K562 (cell line): ENCODE results near the gene BLM. TPM values are rescaled to one million over a fixed set of nuclear protein-coding genes. Genes with fewer than 3 reads are reported as not detected.

Experiments
- ATF1 ChIP-seq, 2 experiments: fragments of 450-650 bp in 1 of 2; IDR thresholded peaks; 2 replicates each; pipeline ENCODE4 v1.6.1; 2016; ENCODE audit warnings: missing compliant biosample characterization in 1 of 2, missing genetic modification characterization in 1 of 2
- BCOR ChIP-seq: fragments of 450-650 bp; IDR thresholded peaks from 2 replicates; pipeline ENCODE4 v1.6.1; 2016
- ELF4 ChIP-seq: fragments of 450-650 bp; formaldehyde crosslinking; IDR thresholded peaks from 2 replicates; pipeline ENCODE4 v1.4.0; 2022; ENCODE audit warnings: missing genetic modification characterization
- GABPB1 ChIP-seq: sonication (generic); formaldehyde crosslinking; IDR thresholded peaks from 2 replicates; pipeline ENCODE4 v1.8.0; 2022; ENCODE audit warnings: mild to moderate bottlenecking, missing genetic modification reagents
- HDAC3 ChIP-seq: fragments of 450-650 bp; IDR thresholded peaks from 2 replicates; pipeline ENCODE4 v1.6.1; 2018; ENCODE audit warnings: borderline replicate concordance, mild to moderate bottlenecking, moderate library complexity; ENCODE audit not compliant: partially characterized antibody
- KDM2B ChIP-seq: fragments of 250-450 bp; sonication (Bioruptor Pico); IDR thresholded peaks from 2 replicates; pipeline ENCODE4 v1.8.0; 2021; ENCODE audit warnings: mild to moderate bottlenecking, moderate library complexity
- MIER1 ChIP-seq: fragments of 450-650 bp; IDR thresholded peaks from 2 replicates; pipeline ENCODE4 v1.6.1; 2016; ENCODE audit warnings: antibody characterized with exemption, mild to moderate bottlenecking, low read depth
- NCOA6 ChIP-seq: fragments of 450-650 bp; IDR thresholded peaks from 2 replicates; pipeline ENCODE4 v1.6.1; 2017; ENCODE audit warnings: mild to moderate bottlenecking
- RBM25 ChIP-seq: fragments of 200-400 bp; formaldehyde crosslinking; IDR thresholded peaks from 2 replicates; pipeline ENCODE4 v1.6.1; 2018; ENCODE audit warnings: low read length, low read depth, moderate library complexity; ENCODE audit not compliant: severe bottlenecking
- SAP30 ChIP-seq: fragments of 200-600 bp; sonication (generic); IDR thresholded peaks from 2 replicates; pipeline ENCODE4 v1.6.1; 2012; ENCODE audit warnings: borderline replicate concordance, low read depth, mild to moderate bottlenecking, moderate library complexity, low read length, control low read depth, inconsistent platforms; ENCODE audit not compliant: insufficient read depth, poor library complexity, severe bottlenecking
- STAT5B ChIP-seq: fragments of 250-450 bp; sonication (Bioruptor Pico); IDR thresholded peaks from 2 replicates; pipeline ENCODE4 v1.8.0; 2021; ENCODE audit warnings: mild to moderate bottlenecking, inconsistent platforms
- TARDBP ChIP-seq: fragments of 450-650 bp; IDR thresholded peaks from 2 replicates; pipeline ENCODE4 v1.6.1; 2016
- WHSC1 ChIP-seq: IDR thresholded peaks from one replicate; pipeline ENCODE4 v1.6.1; 2012; ENCODE audit warnings: low read length, control low read depth, inconsistent platforms
- ZNF24 ChIP-seq: fragments of 450-650 bp; IDR thresholded peaks from 2 replicates; pipeline ENCODE4 v1.6.1; 2016
- ZNF408 ChIP-seq: fragments of 250-450 bp; sonication (Bioruptor Pico); IDR thresholded peaks from 2 replicates; pipeline ENCODE4 v1.4.0; 2020; ENCODE audit warnings: low read depth, mild to moderate bottlenecking, moderate library complexity
- ZNF561 ChIP-seq: fragments of 450-650 bp; formaldehyde crosslinking; conservative IDR thresholded peaks from 2 replicates; pipeline ENCODE4 v1.4.0; 2020; ENCODE audit warnings: mild to moderate bottlenecking, moderate library complexity
- ZNF766 ChIP-seq: fragments of 200-800 bp; sonication (Bioruptor generic); conservative IDR thresholded peaks from 2 replicates; pipeline ENCODE4 v1.6.1; 2016; ENCODE audit warnings: missing genetic modification characterization, missing compliant biosample characterization
- ZNF79 ChIP-seq: fragments of 250-450 bp; sonication (Bioruptor Pico); IDR thresholded peaks from 2 replicates; pipeline ENCODE4 v1.4.0; 2020; ENCODE audit warnings: low read depth, mild to moderate bottlenecking, moderate library complexity
- polyA plus RNA-seq, 8 experiments: library from polyadenylated mRNA; depleted of rRNA in 4 of 8; stranded (reverse) in 5 of 8; unstranded in 3 of 8; fragments of >200 nt; fragmentation: Nextera tagmentation in 2 of 8; fragmentation: Illumina TruSeq in 1 of 8; extraction: Ambion mirVana in 2 of 8; extraction: Trizol in 1 of 8; gene quantifications; 2 replicates each; pipeline versions ENCODE4 v1.2.1 to v1.2.3, GENCODE V29; 2011 to 2014; ENCODE audit warnings: inconsistent platforms in 1 of 8, missing spikeins in 1 of 8
- total RNA-seq, 7 experiments: library from RNA; depleted of rRNA in 6 of 7; stranded (reverse); fragments of >200 nt in 6 of 7; fragmentation: Illumina TruSeq in 2 of 7; extraction: Trizol in 2 of 7; gene quantifications; 2 replicates each; pipeline versions ENCODE4 v1.2.1 to v1.2.3, GENCODE V29; 2011 to 2021; ENCODE audit warnings: low replicate concordance in 1 of 7
- TF ChIP-seq, protein P1 (sequence below): fragments of 450-650 bp; formaldehyde crosslinking; IDR thresholded peaks from 2 replicates; pipeline ENCODE4 v1.4.0; 2020; ENCODE audit warnings: mild to moderate bottlenecking, mixed read lengths
- TF ChIP-seq, protein P2 (sequence below): fragments of 250-450 bp; sonication (Bioruptor Pico); IDR thresholded peaks from 2 replicates; pipeline ENCODE4 v1.8.0; 2021; ENCODE audit warnings: moderate library complexity, mild to moderate bottlenecking, inconsistent platforms
- TF ChIP-seq, protein P3 (sequence below): fragments of 250-450 bp; sonication (Bioruptor Pico); IDR thresholded peaks from 2 replicates; pipeline ENCODE4 v1.5.1; 2021; ENCODE audit warnings: mild to moderate bottlenecking
- TF ChIP-seq, protein P4 (sequence below): sonication (generic); formaldehyde crosslinking; IDR thresholded peaks from 2 replicates; pipeline ENCODE4 v1.8.1; 2023; ENCODE audit warnings: mild to moderate bottlenecking, missing genetic modification reagents
- TF ChIP-seq, protein P5 (sequence below): fragments of 450-650 bp; formaldehyde crosslinking; IDR thresholded peaks from 2 replicates; pipeline ENCODE4 v1.4.0; 2020; ENCODE audit warnings: mild to moderate bottlenecking, moderate library complexity
- TF ChIP-seq, protein P6 (sequence below): IDR thresholded peaks from 2 replicates; pipeline ENCODE4 v1.6.1; 2011; ENCODE audit not compliant: insufficient read length; ENCODE audit errors: extremely low read depth

The BLM gene
- total and polyA plus RNA-seq, 9 of the 15 experiments (the other 6 are each of a cell fraction or from before 2014, with no cell fraction given), result 21.0 to 56.0 (median 43.9) TPM

DNA sequence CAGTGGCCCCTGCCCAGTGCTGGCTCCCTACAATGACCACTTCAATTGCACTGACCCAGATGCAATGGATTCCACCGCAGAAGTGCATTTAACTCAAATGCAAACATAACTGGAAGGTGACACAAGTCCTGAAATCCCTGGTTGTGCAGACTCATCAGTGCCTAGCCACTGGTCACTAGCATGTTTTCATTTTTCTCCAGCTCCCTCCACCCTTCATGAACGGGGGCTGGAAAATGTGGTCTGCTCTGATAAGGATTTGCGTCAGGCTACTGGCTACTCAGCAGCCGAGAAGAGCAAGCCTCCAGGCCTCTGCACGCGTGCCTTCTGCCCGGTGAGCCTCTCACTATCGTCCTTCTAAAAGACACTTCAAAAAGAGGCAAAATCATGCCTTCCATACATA is 123.8 kb downstream of the BLM start (continued):
- TF ChIP-seq, protein P1, sequence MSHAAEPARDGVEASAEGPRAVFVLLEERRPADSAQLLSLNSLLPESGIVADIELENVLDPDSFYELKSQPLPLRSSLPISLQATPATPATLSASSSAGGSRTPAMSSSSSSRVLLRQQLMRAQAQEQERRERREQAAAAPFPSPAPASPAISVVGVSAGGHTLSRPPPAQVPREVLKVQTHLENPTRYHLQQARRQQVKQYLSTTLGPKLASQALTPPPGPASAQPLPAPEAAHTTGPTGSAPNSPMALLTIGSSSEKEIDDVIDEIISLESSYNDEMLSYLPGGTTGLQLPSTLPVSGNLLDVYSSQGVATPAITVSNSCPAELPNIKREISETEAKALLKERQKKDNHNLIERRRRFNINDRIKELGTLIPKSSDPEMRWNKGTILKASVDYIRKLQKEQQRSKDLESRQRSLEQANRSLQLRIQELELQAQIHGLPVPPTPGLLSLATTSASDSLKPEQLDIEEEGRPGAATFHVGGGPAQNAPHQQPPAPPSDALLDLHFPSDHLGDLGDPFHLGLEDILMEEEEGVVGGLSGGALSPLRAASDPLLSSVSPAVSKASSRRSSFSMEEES, result no peak
- TF ChIP-seq WHSC1 (no peak), KDM2B (CRISPR knock-in tag) (no peak), ATF1 (CRISPR knock-in tag; IDR thresholded peaks at IDR 0.05) (no peak), ATF1 (tag; IDR thresholded peaks at IDR 0.05) (peak; percentile 84), GABPB1 (peak; percentile 12; the same call in 1 of the 2 replicates), HDAC3 (peak; percentile 93), ZNF408 (no peak), ZNF24 (peak; percentile 73; the same call in 1 of the 2 replicates), ZNF561 (no peak), BCOR (peak; percentile 54), MIER1 (no peak), SAP30 (no peak), TARDBP (peak; percentile 89), ZNF766 (CRISPR knock-in tag) (peak; percentile 91), NCOA6 (no peak), ZNF79 (no peak), STAT5B (CRISPR knock-in tag) (no peak), RBM25 (no peak), ELF4 (no peak; the same call in 1 of the 2 replicates)
- TF ChIP-seq, protein P2, sequence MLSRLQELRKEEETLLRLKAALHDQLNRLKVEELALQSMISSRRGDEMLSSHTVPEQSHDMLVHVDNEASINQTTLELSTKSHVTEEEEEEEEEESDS (CRISPR knock-in tag), result no peak
- TF ChIP-seq, protein P3, sequence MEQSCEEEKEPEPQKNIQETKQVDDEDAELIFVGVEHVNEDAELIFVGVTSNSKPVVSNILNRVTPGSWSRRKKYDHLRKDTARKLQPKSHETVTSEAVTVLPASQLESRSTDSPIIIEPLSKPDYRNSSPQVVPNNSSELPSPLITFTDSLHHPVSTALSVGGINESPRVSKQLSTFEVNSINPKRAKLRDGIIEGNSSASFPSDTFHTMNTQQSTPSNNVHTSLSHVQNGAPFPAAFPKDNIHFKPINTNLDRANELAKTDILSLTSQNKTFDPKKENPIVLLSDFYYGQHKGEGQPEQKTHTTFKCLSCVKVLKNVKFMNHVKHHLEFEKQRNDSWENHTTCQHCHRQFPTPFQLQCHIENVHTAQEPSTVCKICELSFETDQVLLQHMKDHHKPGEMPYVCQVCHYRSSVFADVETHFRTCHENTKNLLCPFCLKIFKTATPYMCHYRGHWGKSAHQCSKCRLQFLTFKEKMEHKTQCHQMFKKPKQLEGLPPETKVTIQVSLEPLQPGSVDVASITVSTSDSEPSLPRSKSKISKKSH (CRISPR knock-in tag), result no peak
- TF ChIP-seq, protein P4, sequence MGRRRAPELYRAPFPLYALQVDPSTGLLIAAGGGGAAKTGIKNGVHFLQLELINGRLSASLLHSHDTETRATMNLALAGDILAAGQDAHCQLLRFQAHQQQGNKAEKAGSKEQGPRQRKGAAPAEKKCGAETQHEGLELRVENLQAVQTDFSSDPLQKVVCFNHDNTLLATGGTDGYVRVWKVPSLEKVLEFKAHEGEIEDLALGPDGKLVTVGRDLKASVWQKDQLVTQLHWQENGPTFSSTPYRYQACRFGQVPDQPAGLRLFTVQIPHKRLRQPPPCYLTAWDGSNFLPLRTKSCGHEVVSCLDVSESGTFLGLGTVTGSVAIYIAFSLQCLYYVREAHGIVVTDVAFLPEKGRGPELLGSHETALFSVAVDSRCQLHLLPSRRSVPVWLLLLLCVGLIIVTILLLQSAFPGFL (CRISPR knock-in tag), result no peak; the same call in 1 of the 2 replicates
- TF ChIP-seq, protein P5, sequence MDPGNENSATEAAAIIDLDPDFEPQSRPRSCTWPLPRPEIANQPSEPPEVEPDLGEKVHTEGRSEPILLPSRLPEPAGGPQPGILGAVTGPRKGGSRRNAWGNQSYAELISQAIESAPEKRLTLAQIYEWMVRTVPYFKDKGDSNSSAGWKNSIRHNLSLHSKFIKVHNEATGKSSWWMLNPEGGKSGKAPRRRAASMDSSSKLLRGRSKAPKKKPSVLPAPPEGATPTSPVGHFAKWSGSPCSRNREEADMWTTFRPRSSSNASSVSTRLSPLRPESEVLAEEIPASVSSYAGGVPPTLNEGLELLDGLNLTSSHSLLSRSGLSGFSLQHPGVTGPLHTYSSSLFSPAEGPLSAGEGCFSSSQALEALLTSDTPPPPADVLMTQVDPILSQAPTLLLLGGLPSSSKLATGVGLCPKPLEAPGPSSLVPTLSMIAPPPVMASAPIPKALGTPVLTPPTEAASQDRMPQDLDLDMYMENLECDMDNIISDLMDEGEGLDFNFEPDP, result no peak
- TF ChIP-seq, protein P6, sequence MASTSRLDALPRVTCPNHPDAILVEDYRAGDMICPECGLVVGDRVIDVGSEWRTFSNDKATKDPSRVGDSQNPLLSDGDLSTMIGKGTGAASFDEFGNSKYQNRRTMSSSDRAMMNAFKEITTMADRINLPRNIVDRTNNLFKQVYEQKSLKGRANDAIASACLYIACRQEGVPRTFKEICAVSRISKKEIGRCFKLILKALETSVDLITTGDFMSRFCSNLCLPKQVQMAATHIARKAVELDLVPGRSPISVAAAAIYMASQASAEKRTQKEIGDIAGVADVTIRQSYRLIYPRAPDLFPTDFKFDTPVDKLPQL, result peak; percentile 39
